Measurements from ENCODE around the gene GOSR1.
"Not testable (repeated sequence)": the region's sequence is repeated elsewhere in the genome, so short reads cannot be mapped to it uniquely, and the experiment has no call there.

GOSR1 gene

DNA sequence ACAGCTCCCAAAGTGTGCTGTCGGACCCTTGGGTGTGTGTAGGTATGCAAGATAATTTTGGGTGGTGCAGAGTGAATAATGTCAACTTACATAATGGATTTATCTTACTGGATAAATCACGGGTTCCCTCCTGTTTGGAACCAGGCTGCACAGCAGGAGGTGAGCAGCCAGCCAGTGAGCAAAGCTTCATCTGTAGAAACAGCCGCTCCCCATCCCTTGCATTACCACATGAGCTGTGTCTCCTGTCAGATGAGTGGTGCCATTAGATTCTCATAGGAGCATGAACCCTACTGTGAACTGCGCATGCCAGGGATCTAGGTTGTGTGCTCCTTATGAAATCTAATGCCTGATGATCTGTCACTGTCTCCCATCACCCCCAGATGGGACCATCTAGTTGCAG lies 72.0 kb downstream of the GOSR1 start:
- not testable (repeated sequence) for DNase-seq

DNA sequence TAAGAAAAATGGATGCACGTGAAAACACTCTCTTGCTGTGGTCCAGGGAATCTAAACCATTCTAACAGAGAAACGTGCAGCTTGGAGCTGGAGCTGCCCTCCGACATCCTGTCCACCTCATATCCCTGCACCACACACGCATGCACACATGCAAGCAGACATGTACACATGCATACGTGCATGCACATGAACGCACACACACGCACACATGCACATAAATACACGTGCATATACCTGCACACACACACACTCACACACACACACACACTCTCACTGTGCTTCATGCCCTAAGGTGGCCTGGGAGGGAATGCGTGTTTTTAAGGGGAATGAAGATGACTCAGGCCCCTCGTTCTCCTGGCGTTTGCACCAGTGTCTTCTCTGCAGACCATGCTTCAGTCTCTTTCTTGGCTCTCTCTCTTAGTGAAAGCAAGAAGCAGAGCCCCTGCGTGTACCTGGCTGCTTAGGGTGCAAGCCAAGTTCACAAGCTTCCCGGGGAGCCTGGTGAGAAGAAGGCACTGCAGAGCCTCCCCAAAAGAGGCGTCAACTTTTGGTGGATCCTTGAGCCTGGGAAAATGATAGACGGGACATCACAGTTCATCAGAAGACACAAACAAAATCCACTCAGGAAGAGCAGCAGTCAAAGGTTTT lies 72.8 kb downstream of the GOSR1 start:
- no peak for DNase-seq

DNA sequence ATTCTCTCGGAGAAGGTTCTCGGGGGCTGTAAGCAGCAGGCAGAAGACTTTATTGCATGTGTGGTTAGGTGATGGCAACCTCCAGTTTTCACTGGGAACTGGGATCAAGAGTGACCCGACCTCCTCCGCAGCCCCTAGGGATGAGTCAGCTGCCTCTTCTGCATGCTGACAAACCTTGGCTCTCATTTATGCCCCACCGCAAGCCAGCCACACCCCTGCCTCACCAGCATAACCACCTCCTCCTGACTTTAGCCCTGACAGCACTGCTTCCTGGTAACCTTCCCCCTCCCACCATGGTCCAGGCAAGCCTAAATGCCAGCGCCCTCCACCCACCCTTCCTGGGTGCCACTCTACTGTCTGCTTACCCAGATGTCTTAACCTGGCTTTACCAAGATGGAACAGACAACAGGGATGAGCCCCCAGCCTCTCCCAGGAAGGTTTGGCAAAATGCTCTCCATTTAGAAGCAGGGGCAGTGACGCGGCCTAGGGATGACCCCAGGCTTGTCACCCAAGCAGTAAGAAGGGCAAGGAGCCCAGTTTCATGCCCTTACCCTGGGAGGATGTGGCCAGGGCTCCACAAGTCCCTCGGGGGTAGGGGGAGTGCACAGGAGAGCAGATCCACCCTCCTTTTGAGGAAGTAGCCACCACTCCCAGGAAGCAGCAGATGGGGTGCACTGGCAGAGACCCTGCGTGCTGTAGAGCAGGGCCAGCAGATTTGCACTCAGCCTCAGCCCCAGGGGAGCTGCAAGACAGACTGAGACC lies 73.5 kb downstream of the GOSR1 start:
- no peak for DNase-seq

DNA sequence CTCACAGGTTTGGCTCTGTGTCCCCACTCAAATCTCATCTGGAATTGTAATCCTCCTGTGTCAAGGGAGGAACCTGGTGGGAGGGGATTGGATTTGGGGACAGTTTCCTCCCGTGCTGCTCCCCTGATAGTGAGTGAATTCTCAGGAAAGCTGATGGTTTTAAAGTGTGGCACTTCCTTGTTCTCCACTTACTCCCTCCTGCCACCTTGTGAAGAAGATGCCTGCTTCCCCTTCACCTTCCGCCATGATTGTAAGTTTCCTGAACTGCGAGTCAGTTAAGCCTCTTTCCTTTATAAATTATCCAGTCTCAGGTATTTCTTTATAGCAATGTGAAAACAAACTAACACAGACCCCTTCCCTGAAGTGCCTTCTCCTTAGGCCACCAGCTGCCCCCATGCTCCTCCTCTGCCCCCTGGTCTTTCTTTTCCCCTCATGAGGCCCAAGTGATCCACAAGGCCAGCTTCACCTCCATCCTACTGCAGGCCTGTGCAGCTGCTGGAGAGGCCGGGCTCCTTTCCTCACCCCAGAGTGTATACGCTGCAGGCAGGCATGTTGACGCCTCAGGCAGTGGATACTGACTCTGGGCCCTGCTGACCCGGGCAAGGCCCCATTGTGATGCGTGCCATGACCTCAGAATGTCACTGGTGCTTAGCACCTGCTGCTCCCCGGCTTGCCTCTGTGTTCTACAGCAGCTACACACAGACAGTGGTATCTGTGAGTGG lies 74.2 kb downstream of the GOSR1 start:
- not testable (repeated sequence) for DNase-seq

DNA sequence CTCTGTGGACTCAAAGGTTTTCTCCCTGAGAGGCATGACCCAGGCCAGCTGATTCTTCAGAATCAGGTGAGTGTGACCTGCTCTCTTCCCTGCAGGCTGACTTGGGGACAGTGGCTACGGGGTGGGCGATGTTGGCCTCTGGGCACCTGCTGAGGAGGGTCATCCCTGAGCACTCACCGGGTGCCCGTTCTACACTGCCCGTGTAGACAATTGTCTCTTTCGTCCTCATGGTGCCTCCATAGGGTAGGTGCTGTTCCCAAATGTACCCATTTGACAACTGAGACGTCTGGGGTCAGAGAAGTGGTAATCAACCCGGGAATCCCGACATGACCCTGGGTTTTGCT lies 74.8 kb downstream of the GOSR1 start:
- no peak for DNase-seq

DNA sequence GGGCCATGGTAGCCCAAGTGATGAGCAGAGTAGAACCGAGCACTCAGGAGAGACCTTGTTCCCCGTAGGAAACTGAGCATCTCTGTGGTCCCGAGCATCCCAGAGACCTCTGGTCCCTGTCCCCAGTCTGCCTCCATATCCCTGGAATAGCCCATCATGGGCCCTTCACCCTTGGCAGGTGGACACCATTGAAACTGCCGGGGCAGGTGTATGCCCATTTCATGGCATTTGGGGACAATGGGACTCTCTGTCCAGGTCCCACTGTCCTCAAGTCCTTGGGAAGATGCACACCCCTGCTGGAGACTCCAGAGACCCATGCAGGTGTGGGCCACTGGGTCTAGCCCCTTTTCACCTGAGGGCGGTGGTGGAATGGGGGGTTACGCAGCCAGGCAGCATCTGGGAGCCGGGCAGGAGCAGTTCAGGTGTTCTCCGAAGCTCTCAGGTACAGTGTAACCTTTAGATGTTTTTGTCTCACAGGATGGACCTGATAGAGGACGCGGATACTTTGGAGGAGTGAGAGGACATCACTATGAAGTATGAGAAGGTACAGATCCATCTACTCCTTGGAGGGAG lies 75.9 kb downstream of the GOSR1 start:
- DNase-seq, result no peak

DNA sequence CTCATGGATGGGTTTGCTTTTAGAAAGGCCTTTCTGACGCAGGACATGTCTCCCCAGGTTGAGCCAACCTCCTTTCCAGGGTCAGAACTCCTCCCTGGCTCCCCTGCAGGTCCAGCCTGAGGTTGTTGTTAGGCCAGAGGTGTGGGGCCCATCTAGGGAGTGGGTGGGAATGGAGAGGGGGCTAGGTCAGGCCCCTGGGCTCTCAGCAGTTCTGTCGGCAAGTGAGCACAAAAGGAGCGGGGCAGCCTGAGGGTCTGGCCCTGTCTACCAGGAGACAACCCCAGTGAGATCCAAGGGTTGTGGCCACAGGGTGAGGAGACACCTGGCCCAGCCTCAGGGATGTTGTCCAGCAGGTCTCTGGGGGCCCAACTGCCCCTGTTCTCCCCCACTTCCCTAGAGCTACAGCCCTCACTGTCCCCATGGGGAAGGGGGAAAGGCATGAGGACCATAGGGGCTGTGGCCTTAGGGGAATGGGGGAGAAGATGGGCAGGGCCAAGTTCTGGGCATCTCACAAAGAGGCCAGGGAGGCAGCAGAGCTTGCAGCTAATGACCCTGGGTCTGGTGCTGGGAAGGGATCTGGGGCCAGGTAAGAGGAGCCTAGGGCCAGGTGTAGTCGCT lies 76.7 kb downstream of the GOSR1 start:
- DNase-seq, result not testable (repeated sequence)

DNA sequence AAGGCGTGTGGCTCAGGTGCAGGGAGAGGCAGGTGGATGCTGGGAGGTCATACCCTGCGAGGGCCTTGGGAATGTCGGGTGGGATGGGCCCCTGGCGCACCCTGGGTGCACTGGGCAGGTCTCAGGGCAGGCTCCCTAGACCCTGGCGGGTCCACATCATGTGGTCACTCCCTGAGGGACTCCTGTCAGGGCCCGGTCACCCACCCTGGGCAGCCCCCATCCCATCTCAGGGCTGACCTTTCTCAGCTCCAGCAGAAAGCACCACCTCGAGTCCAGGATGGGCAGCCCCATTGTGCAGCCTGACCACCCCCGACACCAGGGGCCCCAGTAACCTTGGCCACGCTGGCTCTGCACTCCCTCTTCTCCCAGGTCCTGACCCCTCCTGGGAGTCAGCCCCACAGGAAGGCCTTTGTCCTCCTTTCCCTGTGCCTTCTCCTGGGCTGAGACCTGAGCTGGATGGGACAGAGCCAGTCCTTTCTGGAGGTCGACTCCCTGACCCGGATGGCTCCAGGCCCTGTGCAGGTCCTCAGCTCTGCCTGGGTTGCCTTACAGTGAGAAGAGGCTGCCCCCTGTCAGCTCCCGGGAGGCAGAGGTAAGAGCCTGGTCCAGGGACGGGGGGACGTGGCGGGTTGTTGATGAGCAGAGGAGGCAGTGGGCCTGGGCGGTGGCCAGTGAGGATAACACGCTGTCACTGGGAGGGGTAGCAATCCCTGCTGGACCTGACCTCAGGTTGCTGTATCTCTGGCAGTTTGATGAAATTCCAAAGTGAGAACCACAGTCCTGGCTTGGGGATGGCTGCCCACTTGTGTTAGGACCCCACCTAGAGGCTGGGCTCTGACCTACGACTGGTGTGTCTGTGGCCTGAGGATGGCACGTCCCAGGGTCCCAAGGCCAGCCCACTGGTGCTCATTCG lies 77.9 kb downstream of the GOSR1 start:
- DNase-seq, result no peak

DNA sequence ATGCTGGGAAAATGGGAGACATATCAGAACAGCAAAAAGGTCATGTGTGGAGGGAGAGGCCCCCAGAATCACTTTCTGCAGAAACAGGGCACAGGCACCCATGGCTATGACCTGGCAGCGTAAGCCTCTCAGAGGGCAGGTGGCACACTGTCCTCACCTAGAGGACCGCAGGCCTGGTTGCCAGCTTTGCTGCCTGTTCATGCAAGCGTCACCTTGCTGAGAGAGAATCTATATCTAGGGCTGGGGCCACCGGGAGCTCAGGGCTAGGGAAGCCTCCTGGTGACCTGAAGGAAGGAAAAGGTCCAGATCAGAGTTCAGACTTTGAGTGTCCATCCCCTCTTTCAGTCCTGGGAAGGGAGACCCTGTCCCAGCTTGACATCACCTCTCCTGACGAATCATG lies 78.7 kb downstream of the GOSR1 start:
- no peak for DNase-seq

DNA sequence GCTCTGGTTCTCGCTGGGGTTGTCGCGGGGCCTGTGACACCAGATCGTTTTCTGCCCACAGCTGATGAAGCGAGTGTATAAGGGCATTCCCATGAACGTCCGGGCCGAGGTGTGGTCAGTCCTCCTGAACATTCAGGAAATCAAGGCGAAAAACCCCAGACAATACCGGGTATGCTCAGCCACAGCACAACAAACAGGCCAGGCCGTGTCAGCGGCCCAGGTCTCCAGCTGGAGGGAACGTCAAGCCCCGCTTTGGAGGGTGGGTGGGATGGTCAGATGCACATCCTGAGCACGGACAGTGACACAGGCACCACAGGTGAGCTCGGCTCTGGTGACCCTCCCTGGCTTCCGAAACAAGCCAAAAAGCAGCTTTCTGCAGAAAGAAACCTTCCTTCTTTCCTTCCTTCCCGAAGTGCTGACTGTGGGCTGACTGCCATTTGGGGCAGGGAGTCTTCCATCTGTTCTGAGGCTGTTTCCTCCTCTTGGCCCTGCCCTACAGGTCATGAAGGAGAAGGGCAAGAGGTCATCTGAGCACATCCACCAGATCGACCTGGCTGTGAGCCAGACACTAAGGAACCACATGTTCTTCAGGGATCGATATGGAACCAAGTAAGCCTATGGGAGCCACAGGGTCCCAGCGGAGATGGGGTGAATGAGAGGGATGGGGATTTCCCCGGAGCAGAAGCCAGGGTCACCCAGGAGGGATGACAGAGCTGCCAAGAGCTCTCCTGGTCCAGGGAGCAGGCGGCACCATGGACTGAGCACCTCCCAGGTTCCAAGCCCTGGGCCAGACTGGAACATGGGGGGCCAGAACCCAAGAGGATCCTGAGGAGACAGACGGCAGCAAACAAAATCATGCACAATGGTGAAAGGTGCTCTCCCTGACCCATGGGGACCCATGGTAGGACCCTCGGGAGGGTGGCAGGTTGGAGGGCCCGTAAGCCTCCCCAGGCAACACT lies 79.4 kb downstream of the GOSR1 start:
- no peak for DNase-seq

DNA sequence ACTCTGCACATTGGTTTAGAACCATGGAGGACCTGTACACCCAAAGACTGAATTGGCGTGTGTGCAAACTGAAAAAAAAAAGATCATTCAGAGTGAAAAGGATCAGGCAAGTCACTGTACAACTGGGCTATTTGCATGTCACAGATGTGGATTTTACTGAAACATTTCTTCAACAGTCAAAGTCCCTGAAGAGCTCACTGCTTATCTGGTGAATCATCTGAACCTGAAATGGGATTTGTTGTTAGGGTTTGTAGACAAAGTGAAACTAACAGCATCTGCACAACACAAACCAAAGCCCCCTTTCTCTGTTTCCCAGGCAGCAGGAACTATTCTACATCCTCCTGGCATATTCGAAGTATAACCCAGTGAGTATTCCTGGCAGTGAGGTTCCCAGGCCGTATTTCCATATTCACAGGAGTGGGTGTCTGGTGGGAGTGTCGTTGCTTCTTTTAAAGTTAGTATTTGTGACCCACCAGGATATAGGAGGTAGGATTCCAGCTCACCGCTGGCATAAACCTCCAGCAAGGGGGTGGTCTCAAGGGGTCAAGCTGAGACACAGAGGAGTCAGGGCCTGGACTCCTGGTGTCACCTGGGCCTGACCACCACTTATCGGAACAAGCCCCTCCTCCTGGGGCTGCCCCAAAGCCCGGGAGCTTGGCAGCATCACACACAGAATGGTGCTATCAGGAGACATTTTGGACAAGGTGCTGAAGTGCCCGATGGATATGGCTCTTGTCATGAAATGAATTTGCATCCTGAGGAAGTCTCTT lies 80.9 kb downstream of the GOSR1 start:
- no peak for DNase-seq

DNA sequence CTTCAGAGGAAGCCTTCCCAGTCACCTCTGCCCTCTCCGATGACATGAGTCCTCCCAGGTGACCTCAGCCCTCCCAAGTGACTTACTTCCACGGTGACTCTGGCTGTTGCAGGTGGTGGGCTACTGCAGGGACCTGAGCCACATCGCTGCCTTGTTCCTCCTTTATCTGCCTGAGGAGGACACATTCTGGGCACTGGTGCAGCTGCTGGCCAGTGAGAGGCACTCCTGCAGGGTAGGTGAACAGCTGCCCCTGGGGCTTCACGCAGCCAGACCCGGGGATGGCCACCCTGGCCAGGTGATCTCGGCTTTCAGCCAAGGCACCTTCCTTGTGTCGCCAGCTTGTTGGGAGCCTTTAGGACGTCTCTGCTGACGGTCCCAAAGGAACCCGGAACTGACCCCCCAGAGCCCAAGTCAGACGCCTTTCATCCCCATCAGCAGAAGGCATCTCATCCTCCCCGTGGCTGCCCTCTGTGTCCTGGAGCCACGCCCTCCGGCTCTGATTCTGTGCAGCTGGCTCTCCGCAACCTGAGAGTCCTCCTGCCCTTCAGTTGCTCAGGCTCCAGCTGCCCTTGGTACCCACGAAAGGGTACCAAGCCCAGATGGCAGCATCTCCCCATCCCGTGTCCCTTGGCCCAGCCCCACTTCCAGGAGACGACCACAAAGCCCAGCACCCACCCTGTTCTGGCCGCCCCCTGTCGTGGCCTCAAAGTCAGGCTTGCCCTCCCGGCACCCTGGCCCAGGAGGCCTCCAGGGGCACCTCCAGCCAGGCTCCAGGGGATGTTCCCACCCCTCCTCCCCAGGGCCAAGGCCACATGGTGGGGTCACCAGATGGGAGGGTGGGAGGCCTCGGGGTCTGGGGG lies 81.7 kb downstream of the GOSR1 start:
- DNase-seq, result no peak

DNA sequence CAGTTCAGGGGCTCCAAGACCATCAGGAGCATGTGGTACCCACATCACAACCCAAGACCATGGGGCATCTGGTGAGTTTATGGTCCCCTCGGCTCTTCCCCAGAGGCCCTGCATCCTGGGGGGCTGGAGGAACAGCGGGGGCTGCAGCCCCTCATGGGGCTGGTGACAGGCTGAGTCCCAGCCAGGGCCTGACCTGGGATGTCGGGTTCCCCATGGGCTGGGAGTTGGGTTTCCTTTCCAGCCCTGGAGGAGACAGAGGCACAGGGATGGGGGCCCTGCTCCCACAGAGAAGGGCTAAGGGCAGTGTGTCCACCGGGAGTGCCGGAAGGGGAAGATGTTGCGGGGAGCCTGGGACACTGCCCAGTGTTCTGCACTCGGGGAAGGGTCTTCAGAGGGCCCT lies 82.4 kb downstream of the GOSR1 start:
- DNase-seq, result no peak

DNA sequence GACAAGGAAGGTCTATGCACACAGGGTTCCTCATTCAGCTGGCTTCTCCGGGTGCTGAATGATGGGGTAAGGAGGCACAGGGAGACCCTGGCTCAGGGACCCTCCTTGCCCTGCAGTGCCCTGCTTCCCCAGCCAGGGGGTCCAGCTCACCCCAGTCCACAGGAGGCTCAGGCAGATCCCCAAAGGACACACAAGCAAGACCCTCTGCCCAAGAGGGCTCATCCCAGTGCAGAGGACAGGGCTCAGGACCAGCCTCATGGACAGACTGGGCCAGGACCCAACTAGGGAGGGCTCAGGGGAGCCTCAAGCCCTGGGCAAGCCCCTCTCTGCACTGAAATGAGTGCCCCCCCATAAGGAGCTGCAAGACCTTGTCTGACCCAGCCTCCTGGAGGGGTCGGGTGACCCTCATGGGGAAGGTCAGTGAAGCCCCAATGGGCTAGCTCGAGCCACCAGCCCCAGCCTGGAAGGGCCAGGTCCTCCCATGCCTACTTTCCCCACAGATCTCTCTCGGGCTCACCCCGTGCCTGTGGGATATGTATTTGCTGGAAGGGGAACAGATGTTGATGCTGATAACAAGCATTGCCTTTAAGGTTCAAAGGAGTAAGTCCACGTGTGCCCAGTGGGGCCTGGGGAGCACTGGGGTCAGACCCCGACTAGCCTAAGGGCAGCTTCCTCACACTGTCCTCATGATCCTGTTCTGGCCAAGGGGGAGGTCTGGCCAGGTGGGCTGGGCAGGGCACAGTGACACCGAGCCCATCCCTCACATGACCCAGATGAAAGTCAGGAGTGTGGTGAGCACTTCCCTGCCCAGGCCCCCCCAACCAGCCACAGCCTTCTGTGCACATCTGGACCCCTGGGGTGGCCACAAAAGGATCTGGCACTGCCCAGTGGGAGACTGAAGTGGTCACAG lies 83.2 kb downstream of the GOSR1 start:
- not testable (repeated sequence) for DNase-seq

DNA sequence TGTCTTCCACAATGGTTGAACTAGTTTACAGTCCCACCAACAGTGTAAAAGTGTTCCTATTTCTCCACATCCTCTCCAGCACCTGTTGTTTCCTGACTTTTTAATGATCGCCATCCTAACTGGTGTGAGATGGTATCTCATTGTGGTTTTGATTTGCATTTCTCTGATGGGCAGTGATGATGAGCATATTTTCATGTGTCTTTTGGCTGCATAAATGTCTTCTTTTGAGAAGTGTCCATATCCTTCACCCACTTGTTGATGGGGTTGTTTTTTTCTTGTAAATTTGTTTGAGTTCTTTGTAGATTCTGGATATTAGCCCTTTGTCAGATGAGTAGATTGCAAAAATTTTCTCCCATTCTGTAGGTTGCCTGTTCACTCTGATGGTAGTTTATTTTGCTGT lies 84.6 kb downstream of the GOSR1 start:
- DNase-seq, result not testable (repeated sequence)

DNA sequence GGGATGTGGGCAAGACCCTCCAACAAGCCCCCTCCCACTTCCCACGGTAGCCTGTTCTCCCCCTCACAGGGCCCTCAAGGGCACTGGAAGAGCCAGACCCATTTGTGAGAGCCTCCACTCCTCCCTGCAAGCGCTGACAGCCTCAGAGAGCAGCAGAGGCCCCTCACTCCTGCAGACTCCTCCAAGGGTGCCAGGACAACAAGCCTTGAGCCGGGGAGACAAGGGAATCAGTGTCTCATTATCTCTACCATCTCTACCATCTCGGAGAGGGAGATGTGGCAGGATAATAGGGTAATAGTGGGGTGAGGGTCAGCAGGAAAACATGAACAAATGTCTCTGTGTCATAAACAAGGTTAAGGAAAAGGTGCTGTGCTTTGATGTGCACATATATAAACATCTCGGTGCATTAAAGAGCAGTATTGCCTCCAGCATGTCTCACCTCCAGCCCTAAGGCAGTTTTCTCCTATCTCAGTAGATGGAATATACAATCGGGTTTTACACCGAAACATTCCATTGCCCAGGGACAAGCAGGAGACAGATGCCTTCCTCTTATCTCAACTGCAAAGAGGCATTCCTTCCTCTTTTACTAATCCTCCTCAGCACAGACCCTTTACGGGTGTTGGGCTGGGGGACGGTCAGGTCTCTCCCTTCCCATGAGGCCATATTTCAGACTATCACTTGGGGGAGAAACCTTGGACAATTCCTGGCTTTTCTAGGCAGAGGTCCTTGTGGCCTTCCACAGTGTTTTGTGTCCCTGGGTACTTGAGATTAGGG lies 86.1 kb downstream of the GOSR1 start:
- not testable (repeated sequence) for DNase-seq

DNA sequence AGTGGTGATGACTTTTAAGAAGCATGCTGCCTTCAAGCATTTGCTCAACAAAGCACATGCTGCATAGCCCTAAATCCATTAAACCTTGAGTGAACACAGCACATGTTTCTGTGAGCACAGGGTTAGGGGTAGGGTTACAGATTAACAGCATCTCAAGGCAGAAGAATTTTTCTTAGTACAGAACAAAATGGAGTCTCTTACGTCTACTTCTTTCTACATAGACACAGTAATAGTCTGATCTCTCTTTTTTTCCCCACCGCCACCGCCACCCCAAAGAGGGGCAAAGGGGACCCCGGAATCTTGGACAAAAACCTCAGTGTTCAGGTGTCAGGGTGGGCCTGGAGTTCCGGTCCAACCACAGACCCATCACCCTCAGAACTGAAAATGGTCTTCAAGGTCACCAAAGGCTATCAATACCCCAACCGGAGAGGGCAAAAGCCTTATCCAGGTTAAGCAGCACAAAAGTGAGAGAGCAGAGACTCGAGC lies 86.7 kb downstream of the GOSR1 start:
- DNase-seq, result not testable (repeated sequence)
